ENCODE measurements around the gene GGA1. TPM values are rescaled to one million over a fixed set of nuclear protein-coding genes. Genes with fewer than 3 reads are reported as not detected.

Gene GGA1
- total and polyA plus RNA-seq, 9 of the 15 experiments (the other 6 are each of a cell fraction or from before 2014, with no cell fraction given) = 1.5 to 69.5 (median 31.6) TPM

GRCh38 chr22:37560608-37561211 is 47.9 kb upstream of the GGA1 start:
- no TSS peak for BruUV-seq (replicated peaks)
- intact Hi-C loops (cut with micrococcal nuclease) = no loop called here
- 0% methylated on average over 19 of the region's 72 CpGs for WGBS (ENCODE audit: insufficient coverage, low coverage, missing lambda C conversion rate)
- no peak for TF ChIP-seq ZNF395 (CRISPR knock-in tag; IDR thresholded peaks at IDR 0.05)
- TF ChIP-seq SMARCA4 (IDR thresholded peaks at IDR 0.05) = no peak
- 0 out of 2 replicates have a peak, but pooled peaks have one; percentile 18 for TF ChIP-seq TEAD4 (IDR thresholded peaks at IDR 0.05; ENCODE audit: low read length)
- no peak for TF ChIP-seq TEAD4 (CRISPR knock-in tag; IDR thresholded peaks at IDR 0.05; ENCODE audit: borderline replicate concordance)
- TF ChIP-seq RNF2 (IDR thresholded peaks at IDR 0.05) = no peak
- TF ChIP-seq TAF1 (IDR thresholded peaks at IDR 0.05; ENCODE audit: control insufficient read depth, extremely low read depth, insufficient read depth, low read length, severe bottlenecking) = peak; percentile 0
- 0 out of 2 replicates have a peak, but pooled peaks have one; percentile 19 for TF ChIP-seq ZBTB7A (IDR thresholded peaks at IDR 0.05; ENCODE audit: borderline replicate concordance, control insufficient read depth, low read depth, low read length)
- peak; percentile 22 for TF ChIP-seq POLR2G (IDR thresholded peaks at IDR 0.05; ENCODE audit: low read depth, low read length)
- no peak for TF ChIP-seq SNAPC5 (CRISPR knock-in tag; IDR thresholded peaks at IDR 0.05)
- no peak for TF ChIP-seq AFF1 (IDR thresholded peaks at IDR 0.05; ENCODE audit: low read depth in 1 of 2, partially characterized antibody in 2 of 2)
- no peak for TF ChIP-seq KAT8 (IDR thresholded peaks at IDR 0.05; ENCODE audit: low read depth)
- no peak for TF ChIP-seq SMARCB1 (IDR thresholded peaks at IDR 0.05; ENCODE audit: insufficient read length, low read depth)
- no peak for TF ChIP-seq ELK3 (CRISPR knock-in tag; IDR thresholded peaks at IDR 0.05)
- no peak for TF ChIP-seq HSF4 (CRISPR knock-in tag; IDR thresholded peaks at IDR 0.05; ENCODE audit: borderline replicate concordance)
- TF ChIP-seq CBX3 (IDR thresholded peaks at IDR 0.05; ENCODE audit: borderline replicate concordance in 1 of 2, low read length in 2 of 2) = no peak

More at GRCh38 chr22:37560608-37561211, 47.9 kb upstream of the GGA1 start:
- Histone ChIP-seq H3K27ac (ENCODE audit: extremely low read depth, low read depth, low read length) (peak overlapping the region; percentile 97), H3K36me3 (ENCODE audit: control insufficient read depth, insufficient read depth, low read length) (peaks cover 30% of the 10 kb centered on the region; the same call in 2 of the 3 replicates), H4K20me1 (replicated peaks; ENCODE audit: control insufficient read depth, insufficient read depth, low read length) (peaks cover 14% of the 10 kb centered on the region), H2AFZ (ENCODE audit: low read depth, low read length) (no peak overlapping the region), H3K9me1 (ENCODE audit: control insufficient read depth, insufficient read depth, low read length) (peaks cover 3% of the 10 kb centered on the region), H3K4me1 (replicated peaks in 1 of 2; ENCODE audit: control insufficient read depth in 2 of 2, insufficient read depth in 2 of 2, low read length in 2 of 2) (peaks cover 26 to 39% of the 10 kb centered on the region in 2 experiments), H3K4me2 (ENCODE audit: insufficient read depth, low read length) (peak overlapping the region; percentile 92), H3K4me3 (peak overlapping the region; percentile 83), H3K27me3 (ENCODE audit: control insufficient read depth in 2 of 2, insufficient read depth in 2 of 2, low read length in 2 of 2) (no peaks in the 10 kb centered on the region), H3K9ac (ENCODE audit: insufficient read depth in 1 of 2, low read depth in 2 of 2, low read length in 2 of 2) (peak overlapping the region; percentile 97), H3K9me3 (replicated peaks; ENCODE audit: control insufficient read depth, insufficient read depth, low read depth, low read length) (no peaks in the 10 kb centered on the region), H3K79me2 (ENCODE audit: control insufficient read depth, insufficient read depth, low read length) (peaks cover 51% of the 10 kb centered on the region)
- ChIA-PET CTCF (ENCODE audit: low intra/inter-chr PET ratio) (interaction anchor here (0.9 to 2.4 kb wide), 2 partner anchors 15 to 22 kb away, joined by 3 to 16 read pairs; no protein-coding TSS in a partner anchor), POLR2A (interaction anchor here (1.1 to 1.7 kb wide), 3 partner anchors 9 to 11 kb away, joined by 4 to 16 read pairs (median 9); no protein-coding TSS in a partner anchor)
- in situ Hi-C loops (cut with MboI) = no loop called here
- FAIRE-seq = no peak
- peak; percentile 13 for ATAC-seq
- DNase-seq (ENCODE audit: extremely low read depth in 1 of 4, low spot score in 3 of 4) = peak in 3 of 4 experiments; percentile 39 to 60 (median 57)

All from K562 (cell line).